Endothelial cell of umbilical vein (primary cell): ENCODE measurements around the gene DIPK1C. TPM values are rescaled to one million over a fixed set of nuclear protein-coding genes. Genes with fewer than 3 reads are reported as not detected.

Experiments used
- BruUV-seq: library from RNA; stranded (reverse); fragments of 400-500 nt; replicated peaks from 2 replicates; lab custom pipeline; 2021; lab: Mats Ljungman, UMichigan
- CTCF ChIA-PET: fragments of 300-600, 350-600 bp; sonication (Branson Sonifier 250); formaldehyde crosslinking; loops from one replicate; lab custom pipeline; 2021; ENCODE audit warnings: antibody characterized with exemption, inconsistent platforms; lab: Charles Lee
- POLR2A ChIA-PET: fragments of 300-600, 350-600 bp; sonication (Branson Sonifier 250); formaldehyde crosslinking; loops from one replicate; lab custom pipeline; 2021; ENCODE audit warnings: antibody characterized with exemption, inconsistent platforms; lab: Charles Lee
- DNase-seq: peaks from one replicate; pipeline ENCODE4 v3.0.0-alpha.2; 2011; ENCODE audit warnings: low read depth, low spot score
- FAIRE-seq: peaks from 2 replicates; lab custom pipeline; 2011; peaks lifted over from hg19 to GRCh38; lab: Jason Lieb, UNC
- H2AFZ ChIP-seq: 2 replicates; pipeline ENCODE4 v1.6.0; 2012; ENCODE audit warnings: low read depth, low read length, control low read depth, inconsistent platforms
- H3K27ac ChIP-seq: 2 replicates; pipeline ENCODE4 v1.5.1; 2011; ENCODE audit warnings: low read depth, mild to moderate bottlenecking, control low read depth, low read length, moderate library complexity; ENCODE audit not compliant: insufficient read depth
- H3K27me3 ChIP-seq, 2 experiments: 2 replicates each; pipeline versions ENCODE4 v1.6.0 to v1.6.1; 2011; ENCODE audit warnings: low read length in 2 of 2, mixed read lengths in 1 of 2; ENCODE audit not compliant: control insufficient read depth in 2 of 2, insufficient read depth in 2 of 2
- H3K36me3 ChIP-seq, 2 experiments: 2 replicates in 1 of 2; 3 replicates in 1 of 2; pipeline ENCODE4 v1.5.1; 2011; ENCODE audit warnings: low read length in 2 of 2, mild to moderate bottlenecking in 1 of 2, moderate library complexity in 1 of 2; ENCODE audit not compliant: control insufficient read depth in 2 of 2, insufficient read depth in 2 of 2; ENCODE audit errors: extremely low read depth in 1 of 2
- H3K4me1 ChIP-seq: 3 replicates; pipeline ENCODE4 v1.5.1; 2011; ENCODE audit warnings: mild to moderate bottlenecking, low read length; ENCODE audit not compliant: control insufficient read depth, insufficient read depth; ENCODE audit errors: extremely low read depth
- H3K4me2 ChIP-seq: 2 replicates; pipeline ENCODE4 v1.6.1; 2011; ENCODE audit warnings: low read length, control low read depth, mixed read lengths; ENCODE audit not compliant: insufficient read depth
- H3K4me3 ChIP-seq, 3 experiments: fragments of 200-600 bp in 1 of 3; sonication (generic), shearing (Covaris generic) in 1 of 3; replicated peaks in 1 of 3; 2 replicates each; pipeline ENCODE4 v1.5.1; 2011 to 2016; ENCODE audit warnings: control low read depth in 3 of 3, low read length in 3 of 3, mild to moderate bottlenecking in 2 of 3, inconsistent platforms in 1 of 3, low read depth in 1 of 3, moderate library complexity in 1 of 3; ENCODE audit not compliant: insufficient read depth in 1 of 3
- H3K79me2 ChIP-seq: 2 replicates; pipeline ENCODE4 v1.6.0; 2012; ENCODE audit warnings: low read length, inconsistent platforms; ENCODE audit not compliant: control insufficient read depth, insufficient read depth
- H3K9ac ChIP-seq: replicated peaks from 2 replicates; pipeline ENCODE3; 2011; ENCODE audit warnings: low read length, control low read depth; ENCODE audit not compliant: insufficient read depth; ENCODE audit errors: extremely low read depth
- H3K9me1 ChIP-seq: replicated peaks from 3 replicates; pipeline ENCODE4 v1.6.0; 2011; ENCODE audit warnings: mild to moderate bottlenecking, low read length; ENCODE audit not compliant: control insufficient read depth, insufficient read depth; ENCODE audit errors: extremely low read depth
- H3K9me3 ChIP-seq: replicated peaks from 2 replicates; pipeline ENCODE4 v1.5.1; 2012; ENCODE audit warnings: low read length, inconsistent platforms; ENCODE audit not compliant: control insufficient read depth, insufficient read depth
- H4K20me1 ChIP-seq: replicated peaks from 2 replicates; pipeline ENCODE3; 2011; ENCODE audit warnings: mild to moderate bottlenecking, low read length; ENCODE audit not compliant: control insufficient read depth, insufficient read depth; ENCODE audit errors: extremely low read depth
- EZH2 ChIP-seq: IDR thresholded peaks from 2 replicates; pipeline ENCODE4 v1.6.1; 2012; ENCODE audit warnings: borderline replicate concordance, low read depth, mild to moderate bottlenecking, moderate library complexity, low read length, inconsistent platforms; ENCODE audit not compliant: severe bottlenecking
- MYC ChIP-seq: IDR thresholded peaks from one replicate; pipeline ENCODE4 v1.6.1; 2011; ENCODE audit warnings: mild to moderate bottlenecking, low read depth, low read length
- POLR2A ChIP-seq: IDR thresholded peaks from 2 replicates; pipeline ENCODE4 v1.6.1; 2012; ENCODE audit warnings: low read depth, mild to moderate bottlenecking, control low read depth, low read length
- dilution Hi-C: fragments of 300-500 bp; cut with MboI; formaldehyde crosslinking; loops from one replicate; pipeline ENCODE4 v1.15.0; 2019; ENCODE audit warnings: low sequenced_read_pairs; ENCODE audit not compliant: extremely low pct_ligation_motif_present
- intact Hi-C: fragments of 100-400 bp; cut with micrococcal nuclease; formaldehyde crosslinking; loops from one replicate; pipeline ENCODE4 v1.10.0; 2022
- polyA plus RNA-seq, 4 experiments: library from polyadenylated mRNA; depleted of rRNA in 3 of 4; stranded (reverse) in 3 of 4; unstranded in 1 of 4; fragments of >200 nt; gene quantifications; 2 replicates each; pipeline versions ENCODE4 v1.2.1 to v1.2.3, GENCODE V29; 2011 to 2012; ENCODE audit warnings: missing spikeins in 1 of 4
- total RNA-seq: library from RNA; stranded (reverse); gene quantifications from 2 replicates; pipeline ENCODE4 v1.2.3, GENCODE V29; 2021

Gene DIPK1C
- total and polyA plus RNA-seq, 2 donors (not counting 3 experiments of a cell fraction or from before 2014, with no cell fraction given), result not detected

DNA sequence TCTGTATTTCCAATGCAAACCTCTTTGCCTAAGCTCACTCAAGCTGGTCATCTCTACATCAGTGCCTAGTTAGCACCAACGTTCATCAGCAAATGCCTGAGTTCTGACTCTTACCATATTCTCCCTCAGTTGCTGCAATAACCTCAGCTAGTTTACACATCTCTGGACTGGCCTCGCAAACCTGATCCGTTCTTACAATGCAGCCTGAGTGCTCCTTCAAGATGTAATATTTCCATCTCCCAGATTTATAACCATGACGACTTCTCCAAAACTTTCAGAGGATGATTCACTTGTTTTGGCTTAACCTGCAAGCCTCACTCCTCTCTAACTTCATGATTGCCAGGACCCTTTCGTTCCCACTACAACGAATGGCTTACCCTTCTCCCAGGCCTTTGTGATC is 69.7 kb downstream of the DIPK1C start:
- TF ChIP-seq EZH2 (no peak), MYC (no peak), POLR2A (no peak)
- POLR2A ChIA-PET, result no interaction called here
- dilution Hi-C loops, result no loop called here

More for the DNA sequence above, 69.7 kb downstream of the DIPK1C start:
- Histone ChIP-seq H3K79me2 (no peaks in the 10 kb centered on the region), H3K36me3 (no peaks in the 10 kb centered on the region), H3K4me2 (no peak overlapping the region), H3K27ac (no peak overlapping the region), H3K4me1 (no peaks in the 10 kb centered on the region), H3K9me3 (no peaks in the 10 kb centered on the region), H3K9me1 (no peaks in the 10 kb centered on the region), H3K4me3 (no peak overlapping the region), H2AFZ (no peak overlapping the region), H4K20me1 (no peaks in the 10 kb centered on the region), H3K27me3 (no peaks in the 10 kb centered on the region), H3K9ac (no peak overlapping the region)
- DNase-seq (no peak), FAIRE-seq (no peak)
- intact Hi-C loops, result no loop called here
- BruUV-seq, result no TSS peak
- CTCF ChIA-PET, result no interaction called here

Other genes with a start within 250 kb of the DIPK1C start
- gene CYB5A, start 165.3 kb downstream of the DIPK1C start, total RNA-seq, result 24.9 and 32.2 TPM in 2 replicates
- 52.6 and 74.0 TPM in 2 replicates for gene CYB5A, start 165.3 kb downstream of the DIPK1C start, polyA plus RNA-seq
- not detected in 2 replicates for gene C18orf63, start 141.5 kb downstream of the DIPK1C start, total RNA-seq
- gene C18orf63, start 141.5 kb downstream of the DIPK1C start, polyA plus RNA-seq, result not detected in 2 replicates
- 121 and 123 TPM in 2 replicates for gene CNDP2, start 39.1 kb upstream of the DIPK1C start, total RNA-seq
- 39.9 and 52.9 TPM in 2 replicates for gene CNDP2, start 39.1 kb upstream of the DIPK1C start, polyA plus RNA-seq
- not detected in 2 replicates for gene CNDP1, start 77.2 kb upstream of the DIPK1C start, total RNA-seq
- not detected in 2 replicates for gene CNDP1, start 77.2 kb upstream of the DIPK1C start, polyA plus RNA-seq
- gene ZNF407, start 140.6 kb upstream of the DIPK1C start, total RNA-seq, result 17.3 and 20.1 TPM in 2 replicates
- gene ZNF407, start 140.6 kb upstream of the DIPK1C start, polyA plus RNA-seq, result 3.7 and 3.8 TPM in 2 replicates